Measurements from ENCODE around the gene C16orf96. TPM values are rescaled to one million over a fixed set of nuclear protein-coding genes. Genes with fewer than 3 reads are reported as not detected.
A peak's percentile ranks its signal among the peaks of the same experiment; 100 is the strongest.

Gene C16orf96
- total and polyA plus RNA-seq, 2 of the 13 experiments (the other 11 are each of a cell fraction or from before 2014, with no cell fraction given) = 0.03 TPM; not detected in 1

DNA sequence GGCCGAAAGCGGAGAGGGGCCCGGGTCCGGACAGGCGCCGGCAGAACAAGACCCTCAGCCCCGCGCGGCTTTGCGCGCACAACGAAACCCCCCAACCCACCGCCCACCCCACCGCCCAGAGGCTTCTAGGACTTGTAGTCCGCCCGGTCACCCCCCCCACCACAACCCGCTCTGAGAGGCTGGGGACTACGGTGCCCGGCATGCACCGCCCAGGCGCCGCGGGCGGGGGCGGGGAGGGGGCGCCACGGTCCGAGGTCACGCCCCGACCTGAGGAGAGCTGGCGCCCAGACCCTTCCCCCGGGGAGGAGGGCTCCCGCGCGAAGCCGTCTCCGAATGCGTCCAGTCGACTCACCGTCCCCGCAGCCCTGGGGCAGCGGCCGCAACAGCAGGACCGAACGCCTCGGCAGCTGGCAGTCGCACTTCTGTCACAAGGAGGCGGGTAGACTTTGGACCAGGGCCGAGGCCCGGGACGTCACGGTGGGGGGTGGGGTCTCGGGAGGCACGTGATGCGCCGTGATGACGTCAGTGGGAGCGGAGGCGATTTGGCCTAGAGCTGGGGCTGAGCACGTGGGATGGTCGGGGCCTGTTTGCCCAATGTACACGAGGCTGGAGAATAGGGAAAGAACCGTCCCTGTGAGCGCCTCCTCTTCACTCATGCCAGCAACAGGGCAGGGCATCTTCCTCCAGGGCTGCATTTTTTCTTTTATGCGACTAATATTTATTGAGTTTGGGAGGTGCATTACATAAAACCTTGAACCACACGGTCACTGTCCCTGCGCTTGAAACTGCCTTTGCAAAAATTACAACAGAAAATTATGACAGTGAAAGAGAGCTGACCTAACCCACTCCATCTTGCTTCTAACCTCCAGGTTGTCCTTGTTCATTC, 17.5 kb upstream of the C16orf96 start, which contains the start of gene CDIP1 (continued):
- TF ChIP-seq CC2D1A (CRISPR knock-in tag; IDR thresholded peaks at IDR 0.05) = peak; percentile 96; the same call in 1 of the 2 replicates
- TF ChIP-seq, protein P1, sequence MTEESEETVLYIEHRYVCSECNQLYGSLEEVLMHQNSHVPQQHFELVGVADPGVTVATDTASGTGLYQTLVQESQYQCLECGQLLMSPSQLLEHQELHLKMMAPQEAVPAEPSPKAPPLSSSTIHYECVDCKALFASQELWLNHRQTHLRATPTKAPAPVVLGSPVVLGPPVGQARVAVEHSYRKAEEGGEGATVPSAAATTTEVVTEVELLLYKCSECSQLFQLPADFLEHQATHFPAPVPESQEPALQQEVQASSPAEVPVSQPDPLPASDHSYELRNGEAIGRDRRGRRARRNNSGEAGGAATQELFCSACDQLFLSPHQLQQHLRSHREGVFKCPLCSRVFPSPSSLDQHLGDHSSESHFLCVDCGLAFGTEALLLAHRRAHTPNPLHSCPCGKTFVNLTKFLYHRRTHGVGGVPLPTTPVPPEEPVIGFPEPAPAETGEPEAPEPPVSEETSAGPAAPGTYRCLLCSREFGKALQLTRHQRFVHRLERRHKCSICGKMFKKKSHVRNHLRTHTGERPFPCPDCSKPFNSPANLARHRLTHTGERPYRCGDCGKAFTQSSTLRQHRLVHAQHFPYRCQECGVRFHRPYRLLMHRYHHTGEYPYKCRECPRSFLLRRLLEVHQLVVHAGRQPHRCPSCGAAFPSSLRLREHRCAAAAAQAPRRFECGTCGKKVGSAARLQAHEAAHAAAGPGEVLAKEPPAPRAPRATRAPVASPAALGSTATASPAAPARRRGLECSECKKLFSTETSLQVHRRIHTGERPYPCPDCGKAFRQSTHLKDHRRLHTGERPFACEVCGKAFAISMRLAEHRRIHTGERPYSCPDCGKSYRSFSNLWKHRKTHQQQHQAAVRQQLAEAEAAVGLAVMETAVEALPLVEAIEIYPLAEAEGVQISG (CRISPR knock-in tag; IDR thresholded peaks at IDR 0.05) = peak; percentile 94
- TF ChIP-seq NFE2L1 (CRISPR knock-in tag; IDR thresholded peaks at IDR 0.05; ENCODE audit: borderline replicate concordance) = peak; percentile 90; the same call in 1 of the 2 replicates
- TF ChIP-seq ZMYM2 (CRISPR knock-in tag; IDR thresholded peaks at IDR 0.05) = peak; percentile 98
- TF ChIP-seq NPAS2 (CRISPR knock-in tag; IDR thresholded peaks at IDR 0.05; ENCODE audit: borderline replicate concordance) = no peak; the same call in 1 of the 2 replicates
- no peak for TF ChIP-seq NBN (conservative IDR thresholded peaks at IDR 0.05)
- TF ChIP-seq RNF2 (conservative IDR thresholded peaks at IDR 0.05; ENCODE audit: low read depth) = peak; percentile 100
- TF ChIP-seq CAMTA2 (CRISPR knock-in tag; IDR thresholded peaks at IDR 0.05; ENCODE audit: borderline replicate concordance) = peak; percentile 99
- TF ChIP-seq, protein P2, sequence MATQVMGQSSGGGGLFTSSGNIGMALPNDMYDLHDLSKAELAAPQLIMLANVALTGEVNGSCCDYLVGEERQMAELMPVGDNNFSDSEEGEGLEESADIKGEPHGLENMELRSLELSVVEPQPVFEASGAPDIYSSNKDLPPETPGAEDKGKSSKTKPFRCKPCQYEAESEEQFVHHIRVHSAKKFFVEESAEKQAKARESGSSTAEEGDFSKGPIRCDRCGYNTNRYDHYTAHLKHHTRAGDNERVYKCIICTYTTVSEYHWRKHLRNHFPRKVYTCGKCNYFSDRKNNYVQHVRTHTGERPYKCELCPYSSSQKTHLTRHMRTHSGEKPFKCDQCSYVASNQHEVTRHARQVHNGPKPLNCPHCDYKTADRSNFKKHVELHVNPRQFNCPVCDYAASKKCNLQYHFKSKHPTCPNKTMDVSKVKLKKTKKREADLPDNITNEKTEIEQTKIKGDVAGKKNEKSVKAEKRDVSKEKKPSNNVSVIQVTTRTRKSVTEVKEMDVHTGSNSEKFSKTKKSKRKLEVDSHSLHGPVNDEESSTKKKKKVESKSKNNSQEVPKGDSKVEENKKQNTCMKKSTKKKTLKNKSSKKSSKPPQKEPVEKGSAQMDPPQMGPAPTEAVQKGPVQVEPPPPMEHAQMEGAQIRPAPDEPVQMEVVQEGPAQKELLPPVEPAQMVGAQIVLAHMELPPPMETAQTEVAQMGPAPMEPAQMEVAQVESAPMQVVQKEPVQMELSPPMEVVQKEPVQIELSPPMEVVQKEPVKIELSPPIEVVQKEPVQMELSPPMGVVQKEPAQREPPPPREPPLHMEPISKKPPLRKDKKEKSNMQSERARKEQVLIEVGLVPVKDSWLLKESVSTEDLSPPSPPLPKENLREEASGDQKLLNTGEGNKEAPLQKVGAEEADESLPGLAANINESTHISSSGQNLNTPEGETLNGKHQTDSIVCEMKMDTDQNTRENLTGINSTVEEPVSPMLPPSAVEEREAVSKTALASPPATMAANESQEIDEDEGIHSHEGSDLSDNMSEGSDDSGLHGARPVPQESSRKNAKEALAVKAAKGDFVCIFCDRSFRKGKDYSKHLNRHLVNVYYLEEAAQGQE (IDR thresholded peaks at IDR 0.05; ENCODE audit: borderline replicate concordance in 1 of 2, low read depth in 1 of 2, low read length in 2 of 2) = no peak; a peak in 1 of 4 replicates
- peak; percentile 37; the same call in 1 of the 2 replicates for TF ChIP-seq GTF2F1 (IDR thresholded peaks at IDR 0.05; ENCODE audit: low read length)
- TF ChIP-seq, protein P3, sequence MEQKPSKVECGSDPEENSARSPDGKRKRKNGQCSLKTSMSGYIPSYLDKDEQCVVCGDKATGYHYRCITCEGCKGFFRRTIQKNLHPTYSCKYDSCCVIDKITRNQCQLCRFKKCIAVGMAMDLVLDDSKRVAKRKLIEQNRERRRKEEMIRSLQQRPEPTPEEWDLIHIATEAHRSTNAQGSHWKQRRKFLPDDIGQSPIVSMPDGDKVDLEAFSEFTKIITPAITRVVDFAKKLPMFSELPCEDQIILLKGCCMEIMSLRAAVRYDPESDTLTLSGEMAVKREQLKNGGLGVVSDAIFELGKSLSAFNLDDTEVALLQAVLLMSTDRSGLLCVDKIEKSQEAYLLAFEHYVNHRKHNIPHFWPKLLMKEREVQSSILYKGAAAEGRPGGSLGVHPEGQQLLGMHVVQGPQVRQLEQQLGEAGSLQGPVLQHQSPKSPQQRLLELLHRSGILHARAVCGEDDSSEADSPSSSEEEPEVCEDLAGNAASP (CRISPR knock-in tag; IDR thresholded peaks at IDR 0.05; ENCODE audit: borderline replicate concordance) = peak; percentile 87
- peak; percentile 95 for TF ChIP-seq ATF1 (CRISPR knock-in tag; IDR thresholded peaks at IDR 0.05)
- peak; percentile 99 for TF ChIP-seq HOXA9 (CRISPR knock-in tag; IDR thresholded peaks at IDR 0.05; ENCODE audit: borderline replicate concordance)
- TF ChIP-seq SMYD3 (CRISPR knock-in tag; IDR thresholded peaks at IDR 0.05) = peak; percentile 100
- TF ChIP-seq ZNF224 (CRISPR knock-in tag; IDR thresholded peaks at IDR 0.05) = peak; percentile 98
- TF ChIP-seq, protein P4, sequence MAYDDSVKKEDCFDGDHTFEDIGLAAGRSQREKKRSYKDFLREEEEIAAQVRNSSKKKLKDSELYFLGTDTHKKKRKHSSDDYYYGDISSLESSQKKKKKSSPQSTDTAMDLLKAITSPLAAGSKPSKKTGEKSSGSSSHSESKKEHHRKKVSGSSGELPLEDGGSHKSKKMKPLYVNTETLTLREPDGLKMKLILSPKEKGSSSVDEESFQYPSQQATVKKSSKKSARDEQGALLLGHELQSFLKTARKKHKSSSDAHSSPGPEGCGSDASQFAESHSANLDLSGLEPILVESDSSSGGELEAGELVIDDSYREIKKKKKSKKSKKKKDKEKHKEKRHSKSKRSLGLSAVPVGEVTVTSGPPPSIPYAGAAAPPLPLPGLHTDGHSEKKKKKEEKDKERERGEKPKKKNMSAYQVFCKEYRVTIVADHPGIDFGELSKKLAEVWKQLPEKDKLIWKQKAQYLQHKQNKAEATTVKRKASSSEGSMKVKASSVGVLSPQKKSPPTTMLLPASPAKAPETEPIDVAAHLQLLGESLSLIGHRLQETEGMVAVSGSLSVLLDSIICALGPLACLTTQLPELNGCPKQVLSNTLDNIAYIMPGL (CRISPR knock-in tag; IDR thresholded peaks at IDR 0.05; ENCODE audit: borderline replicate concordance in 1 of 2, low read depth in 1 of 2) = peak; percentile 91 to 92
- no peak for TF ChIP-seq MTA3 (CRISPR knock-in tag; IDR thresholded peaks at IDR 0.05)

All from HepG2 (cell line).